NCI-H2227 treated with DMSO at 0.1 percent for 48 hours (cell line): ENCODE data around the gene CFAP69.
"Not testable (repeated sequence)": the region's sequence is repeated elsewhere in the genome, so short reads cannot be mapped to it uniquely, and the experiment has no call there.

ENCODE experiments used
- DNase-seq: peaks from one replicate; lab custom pipeline; 2025; lab: John Stamatoyannopoulos, UW

CFAP69 gene

DNA sequence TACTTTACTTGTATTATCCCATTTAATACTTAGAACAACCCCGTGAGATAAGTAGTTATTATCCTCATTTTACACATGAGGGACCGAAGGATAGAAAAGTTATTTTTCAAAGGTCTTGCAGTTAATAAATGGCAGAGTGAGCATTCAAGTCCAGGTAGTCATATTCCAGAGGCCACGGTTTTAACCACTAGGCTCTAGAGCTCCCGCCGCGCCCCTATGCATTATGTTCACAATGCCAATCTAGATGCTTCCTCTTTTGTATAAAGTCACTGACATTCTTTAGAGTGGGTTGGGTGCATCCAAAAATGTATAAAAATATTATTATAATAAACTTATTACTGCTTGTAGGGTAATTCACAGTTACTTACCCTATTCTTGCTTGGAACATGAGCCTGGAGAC lies 11.4 kb upstream of the CFAP69 start:
- no peak for DNase-seq

DNA sequence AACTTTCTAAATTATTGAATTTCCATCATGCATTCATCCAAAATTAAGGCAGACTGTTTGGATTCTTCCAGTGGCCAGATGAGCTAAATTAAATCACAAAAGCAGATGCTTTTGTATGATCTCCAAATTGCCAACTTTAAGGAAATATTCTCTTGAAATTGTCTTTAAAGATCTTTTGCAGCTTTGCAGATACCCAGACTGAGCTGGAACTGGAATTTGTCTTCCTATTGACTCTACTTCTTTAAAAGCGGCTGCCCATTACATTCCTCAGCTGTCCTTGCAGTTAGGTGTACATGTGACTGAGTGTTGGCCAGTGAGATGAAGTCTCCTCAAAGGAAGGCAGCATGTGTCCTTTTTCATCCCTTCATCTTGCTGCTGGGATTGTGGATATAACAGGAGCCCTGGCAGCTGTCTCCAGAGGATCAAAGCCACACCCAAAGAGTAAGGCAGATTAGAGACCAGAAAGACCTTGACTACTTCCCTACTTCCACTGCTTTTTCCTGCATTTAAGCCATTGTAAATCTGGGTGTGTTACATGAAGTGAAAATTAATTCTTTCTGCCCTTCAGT lies 8.2 kb upstream of the CFAP69 start:
- no peak for DNase-seq

- no peak for DNase-seq
These were observed 7.0 kb upstream of the CFAP69 start for GRCh38 chr7:90238022-90238421.

- no peak for DNase-seq
These were observed 6.4 kb upstream of the CFAP69 start for GRCh38 chr7:90238583-90238982.

- no peak for DNase-seq
These were observed 5.9 kb upstream of the CFAP69 start for GRCh38 chr7:90239050-90239449.

- no peak for DNase-seq
These were observed 5.2 kb upstream of the CFAP69 start for GRCh38 chr7:90239625-90240228.

DNA sequence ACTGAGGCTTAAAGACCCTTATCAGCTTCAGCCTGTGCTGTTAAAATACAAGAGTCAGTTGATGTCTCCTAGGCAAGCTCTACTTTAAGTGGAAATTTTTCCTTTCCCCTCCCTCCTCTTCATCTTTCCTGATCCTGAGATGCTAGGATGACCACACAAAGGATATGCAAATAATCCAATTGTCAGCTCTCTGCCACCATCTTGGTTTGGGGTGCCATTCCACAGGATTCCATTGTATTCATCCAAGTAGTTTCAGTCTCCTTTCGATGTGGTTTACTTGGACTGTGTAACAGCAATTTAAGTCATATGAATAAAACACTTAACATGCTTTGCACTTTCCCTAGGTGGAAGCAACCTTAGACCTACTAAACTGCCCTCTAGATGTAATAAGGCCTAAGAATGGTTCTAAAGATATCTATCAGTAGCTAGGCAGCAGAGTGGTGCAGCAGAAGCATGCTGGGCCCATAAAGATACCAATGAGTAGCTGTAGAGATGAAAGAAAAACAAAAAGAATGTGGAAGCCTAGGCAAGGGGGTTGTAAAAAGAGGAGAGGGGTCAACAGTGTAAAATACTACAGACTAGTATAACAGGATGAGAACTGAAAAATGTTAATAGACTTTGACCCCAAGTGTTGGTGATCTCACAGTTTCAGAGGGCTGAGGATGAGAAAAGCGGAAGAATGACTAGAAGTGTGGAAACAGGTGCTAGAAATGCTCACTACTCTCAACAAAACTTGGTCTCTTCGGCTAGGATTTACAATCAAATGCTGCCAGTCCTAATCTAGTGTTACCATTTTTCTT lies 2.4 kb upstream of the CFAP69 start:
- no peak for DNase-seq

DNA sequence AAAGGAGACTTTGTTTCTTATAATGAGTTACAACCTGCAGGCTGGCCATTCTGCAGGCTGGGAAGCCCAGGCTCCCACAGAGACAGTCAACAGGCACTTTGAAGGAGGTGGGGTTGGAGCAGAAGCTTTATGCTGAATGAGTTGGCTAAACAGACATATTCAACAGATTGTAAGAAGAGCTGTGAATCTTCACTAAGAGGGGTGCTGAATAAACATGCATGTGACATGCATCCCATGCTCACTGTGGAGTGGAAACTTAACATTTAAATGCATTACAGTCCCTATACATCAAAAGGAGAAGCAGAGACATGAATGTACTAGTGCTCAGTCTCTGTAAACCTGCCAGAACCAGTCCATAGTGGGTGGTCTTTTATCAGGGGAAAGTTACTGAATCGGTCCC lies 1.4 kb upstream of the CFAP69 start:
- no peak for DNase-seq

GRCh38 chr7:90244565-90244908 lies 437 bp upstream of the CFAP69 start:
- no peak for DNase-seq

DNA sequence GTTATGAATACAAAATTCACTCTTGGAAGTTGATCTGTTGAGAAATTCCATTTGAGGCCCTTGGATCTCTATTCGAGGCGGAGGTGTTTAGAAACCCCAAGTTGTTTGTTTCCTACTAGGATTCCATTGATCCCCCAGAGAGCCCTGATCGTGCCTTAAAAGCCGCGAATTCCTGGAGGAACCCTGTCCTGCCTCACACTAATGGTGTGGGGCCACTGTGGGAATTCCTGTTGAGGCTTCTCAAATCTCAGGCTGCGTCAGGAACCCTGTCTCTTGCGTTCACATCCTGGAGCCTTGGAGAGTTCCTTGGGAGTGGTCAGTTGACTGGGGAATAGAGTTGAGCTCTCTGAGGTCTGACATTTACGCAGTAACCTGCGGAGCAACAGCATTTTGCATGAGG lies 1.2 kb downstream of the CFAP69 start:
- no peak for DNase-seq

DNA sequence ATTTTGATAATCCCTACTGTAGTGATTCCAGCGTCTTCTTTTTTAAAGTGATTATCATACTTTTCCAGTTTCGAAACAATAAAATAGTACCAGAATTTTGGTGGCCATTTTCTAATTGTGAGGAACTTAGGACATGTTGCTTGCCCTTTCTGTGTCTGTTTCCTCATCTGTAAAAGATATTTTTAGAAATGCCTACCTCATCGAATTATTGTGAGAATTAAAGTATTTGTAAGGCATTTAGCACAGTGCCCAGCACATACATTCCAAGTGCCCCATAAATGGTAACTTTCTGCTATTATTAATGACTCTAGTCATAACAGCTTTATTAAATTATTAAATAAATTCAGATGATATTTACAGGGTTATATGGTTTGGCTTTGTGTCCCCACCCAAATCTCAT lies 3.7 kb downstream of the CFAP69 start:
- no peak for DNase-seq

DNA sequence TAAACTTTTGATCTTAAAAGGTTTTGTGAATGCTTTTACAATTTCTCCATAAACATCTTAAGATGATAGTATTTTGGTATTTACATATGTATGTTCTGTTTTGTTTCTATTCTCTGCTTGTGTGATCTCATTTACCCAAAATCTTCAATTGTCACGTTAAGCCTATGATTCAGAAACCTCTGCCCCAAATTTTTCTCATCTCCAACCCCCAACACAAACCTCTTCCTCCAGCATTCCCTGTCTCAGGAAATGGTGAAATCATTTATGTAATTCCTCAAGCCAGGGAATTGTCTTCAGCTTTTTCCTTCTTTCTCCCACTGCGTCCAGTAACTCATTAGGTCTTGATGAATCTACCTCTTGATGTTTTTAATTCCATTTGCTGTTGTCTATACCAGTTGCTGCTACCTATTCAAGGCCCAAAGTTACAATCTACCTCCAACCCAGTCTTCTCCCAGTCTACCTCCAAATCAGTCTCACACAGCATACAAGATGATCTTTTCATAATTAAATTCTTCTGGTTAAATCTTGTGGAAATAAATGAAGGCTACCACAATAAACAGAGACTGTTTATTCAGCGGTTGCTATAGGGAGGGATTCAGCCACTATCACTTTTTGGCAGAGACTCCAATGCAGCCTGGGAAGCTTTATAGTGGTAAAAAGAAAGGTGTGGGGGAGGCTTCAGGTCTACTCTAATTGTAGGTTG lies 5.8 kb downstream of the CFAP69 start:
- DNase-seq = no peak

DNA sequence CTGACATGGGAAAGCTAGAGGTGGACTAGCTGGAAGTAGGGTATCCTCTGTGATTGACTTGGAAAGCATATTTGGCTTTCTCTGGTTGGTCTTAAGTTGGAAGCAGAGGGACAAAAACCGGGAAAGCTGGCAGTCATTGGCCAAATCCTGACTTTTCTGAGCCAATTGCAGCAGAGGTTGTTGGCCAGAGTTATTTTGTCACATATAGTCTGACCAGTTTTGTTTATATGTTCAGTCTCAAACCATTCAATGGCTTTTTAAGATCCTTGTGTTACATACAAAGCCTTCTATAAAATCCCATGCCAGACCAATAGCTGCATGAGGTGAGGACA lies 6.3 kb downstream of the CFAP69 start:
- no peak for DNase-seq

GRCh38 chr7:90256011-90256410 lies 11.0 kb downstream of the CFAP69 start:
- not testable (repeated sequence) for DNase-seq

GRCh38 chr7:90256778-90257177 lies 11.8 kb downstream of the CFAP69 start:
- no peak for DNase-seq

DNA sequence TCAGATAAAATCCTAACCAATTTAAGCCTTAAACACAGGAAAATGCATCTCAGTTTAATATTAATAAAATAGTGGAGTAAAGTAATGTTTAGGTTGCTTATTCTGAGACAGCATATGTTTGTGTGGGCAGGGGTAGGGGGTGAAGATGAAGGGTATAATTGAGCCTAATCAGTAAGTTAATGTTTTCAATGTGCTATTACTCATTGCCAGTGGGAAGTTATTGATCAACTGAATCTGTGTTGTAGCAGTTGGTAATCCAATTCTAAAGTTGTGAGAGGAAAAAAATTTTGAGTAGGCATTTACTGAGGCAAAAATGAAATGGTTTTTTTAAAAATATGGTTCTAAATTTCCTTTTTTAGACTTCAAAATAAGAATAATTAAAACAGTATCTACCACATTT lies 16.5 kb downstream of the CFAP69 start:
- DNase-seq = no peak

GRCh38 chr7:90262438-90262837 lies 17.5 kb downstream of the CFAP69 start:
- peak; percentile 29 for DNase-seq

- no peak for DNase-seq
These were observed 21.8 kb downstream of the CFAP69 start for GRCh38 chr7:90266808-90267207.

- DNase-seq = no peak
These were observed 22.4 kb downstream of the CFAP69 start for GRCh38 chr7:90267263-90267858.

DNA sequence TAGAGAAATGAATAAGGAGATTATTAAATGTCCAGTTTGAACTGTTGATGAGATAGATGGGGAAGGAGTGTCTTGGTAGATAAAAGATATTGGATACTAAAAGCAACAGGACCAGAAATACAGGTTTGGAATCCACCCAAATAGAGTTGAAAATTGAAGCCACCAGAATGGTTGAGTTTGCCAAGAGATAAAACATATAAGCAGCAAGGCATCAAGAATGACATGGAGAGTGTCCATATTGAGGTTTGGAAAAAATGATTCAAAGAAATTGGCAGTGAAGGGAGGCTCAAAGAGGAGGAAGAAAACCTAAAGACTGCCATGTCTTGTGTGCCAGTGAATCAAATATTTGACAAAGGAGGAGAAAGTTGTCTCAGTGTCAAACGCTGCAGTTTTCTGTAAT lies 24.2 kb downstream of the CFAP69 start:
- no peak for DNase-seq

DNA sequence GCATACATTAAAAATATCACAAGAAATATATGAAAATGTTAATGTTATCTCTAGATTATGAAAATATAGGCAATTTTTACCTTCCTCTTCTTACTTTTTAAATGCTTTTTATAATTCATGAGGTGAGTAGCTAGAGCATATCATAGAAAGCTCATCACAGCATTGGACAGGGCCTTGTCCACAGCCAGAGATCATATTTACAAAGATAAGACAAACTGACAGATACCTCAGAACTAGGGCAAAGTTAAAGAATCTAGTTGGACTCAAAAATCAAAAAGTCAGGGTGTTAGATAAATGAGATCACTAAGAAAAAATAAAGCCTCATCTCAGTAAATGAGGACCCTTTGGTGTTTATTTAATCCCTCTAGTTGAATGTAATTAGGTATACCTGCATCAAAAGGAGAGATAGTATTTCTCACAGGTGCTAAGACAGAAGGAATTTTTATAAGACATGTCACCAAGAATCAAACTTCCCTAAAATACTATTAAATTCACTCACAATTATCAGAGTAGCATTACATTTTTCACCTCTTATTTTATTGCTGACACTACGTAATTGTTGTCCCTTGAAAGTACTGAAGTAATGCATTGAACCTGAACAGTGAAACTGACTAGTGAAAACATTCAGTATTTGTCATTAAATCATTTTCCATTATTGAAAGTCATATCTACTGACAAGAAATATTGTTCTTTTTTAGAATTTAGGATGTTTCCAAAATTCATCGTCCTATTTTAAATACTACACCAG lies 25.6 kb downstream of the CFAP69 start:
- DNase-seq = no peak

GRCh38 chr7:90271753-90272152 lies 26.8 kb downstream of the CFAP69 start:
- DNase-seq = no peak
